Body of pancreas (tissue), 4 donors: ENCODE data around the gene PECR. TPM values are rescaled to one million over a fixed set of nuclear protein-coding genes. Genes with fewer than 3 reads are reported as not detected.
A peak's percentile ranks its signal among the peaks of the same experiment; 100 is the strongest.
"Not testable (repeated sequence)": the region's sequence is repeated elsewhere in the genome, so short reads cannot be mapped to it uniquely, and the experiment has no call there.

Experiments used
- ATAC-seq: fragments of 150-250 bp; one replicate; pipeline ENCODE4 v1.9.1; 2016
- DNase-seq, 4 donors: peaks; one replicate each; pipeline ENCODE4 v3.0.0-alpha.2; 2019
- H3K27ac ChIP-seq, 4 donors: fragments of 200-600 bp; sonication (generic); 1 replicate in 3 of 4; 2 replicates in 1 of 4; pipeline versions ENCODE4 v1.5.1 to v1.6.1; 2016 to 2019; ENCODE audit warnings: mild to moderate bottlenecking in 1 of 4, mixed read lengths in 1 of 4, moderate library complexity in 1 of 4
- H3K27me3 ChIP-seq, 2 donors: fragments of 200-600 bp; sonication (generic); one replicate each; pipeline ENCODE4 v1.6.0; 2016; ENCODE audit warnings: mild to moderate bottlenecking in 1 of 2
- H3K36me3 ChIP-seq, 2 donors: fragments of 200-600 bp; sonication (generic); replicated peaks in 1 of 2; 2 replicates each; pipeline ENCODE4 v1.5.1; 2016; ENCODE audit warnings: low read depth in 2 of 2; ENCODE audit not compliant: insufficient read depth in 1 of 2
- H3K4me1 ChIP-seq: fragments of 200-600 bp; sonication (generic); one replicate; pipeline ENCODE4 v1.6.0; 2016
- H3K4me3 ChIP-seq, 2 donors: fragments of 200-600 bp; sonication (generic); 1 replicate in 1 of 2; 2 replicates in 1 of 2; pipeline ENCODE4 v1.5.1; 2016 to 2019
- H3K9me3 ChIP-seq, 3 donors: fragments of 200-600 bp; sonication (generic); 1 replicate in 2 of 3; 2 replicates in 1 of 3; pipeline ENCODE4 v1.5.1; 2016
- CTCF ChIP-seq, 7 experiments: fragments of 450-650 bp in 4 of 7; fragments of 200-600 bp in 3 of 7; sonication (generic) in 3 of 7; IDR thresholded peaks; one replicate each; pipeline ENCODE4 v1.5.1; 2016 to 2019; ENCODE audit warnings: antibody characterized with exemption in 7 of 7
- POLR2A ChIP-seq, 3 donors: fragments of 450-650 bp; IDR thresholded peaks; one replicate each; pipeline ENCODE4 v1.6.1; 2016; ENCODE audit warnings: antibody characterized with exemption in 3 of 3, mild to moderate bottlenecking in 2 of 3
- WGBS, 2 donors: methylation state at CpG; one replicate each; pipeline ENCODE4 v1.1.5; 2017; 5-methylcytosine and 5-hydroxymethylcytosine counted together
- intact Hi-C: fragments of 100-400 bp; cut with DNase I; formaldehyde crosslinking; loops from one replicate; pipeline ENCODE4 v1.15.1; 2023
- total RNA-seq, 2 donors: library from RNA; depleted of rRNA; stranded (reverse); fragments of >200 nt; gene quantifications; one replicate each; pipeline ENCODE4 v1.1.0, GENCODE V29; 2016

PECR gene
- total RNA-seq, 2 donors from 2014 or later, result 5.9 to 6.5 TPM

GRCh38 chr2:216082117-216082711 lies 605 bp upstream of the PECR start:
- peaks cover 22% of the 10 kb centered on the region for H3K4me1 ChIP-seq
- no peaks in the 10 kb centered on the region for H3K9me3 ChIP-seq
- no peak for TF ChIP-seq POLR2A (IDR thresholded peaks at IDR 0.05)
- ATAC-seq (peak; percentile 38), DNase-seq (peak in 1 of 4 donors; percentile 16)
- peak overlapping the region in 3 of 4 donors; percentile 54 to 59 (median 57) for H3K27ac ChIP-seq
- intact Hi-C loops, result no loop called here
- H3K4me3 ChIP-seq, result peak overlapping the region in 1 of 2 donors; percentile 23
- H3K36me3 ChIP-seq, result no peaks in the 10 kb centered on the region
- H3K27me3 ChIP-seq, result no peaks in the 10 kb centered on the region
- 12 to 17% methylated on average over 21 to 22 of the region's 22 CpGs for WGBS, 2 donors

GRCh38 chr2:216081012-216081411 lies 597 bp downstream of the PECR start:
- intact Hi-C loops, result no loop called here
- DNase-seq (no peak), ATAC-seq (peak; percentile 5)
- TF ChIP-seq CTCF (IDR thresholded peaks at IDR 0.05) (no peak), POLR2A (IDR thresholded peaks at IDR 0.05) (no peak)
- Histone ChIP-seq H3K36me3 (no peaks in the 10 kb centered on the region), H3K27ac (peak overlapping the region in 3 of 4 donors; percentile 54 to 59 (median 57)), H3K9me3 (no peaks in the 10 kb centered on the region), H3K4me3 (no peak overlapping the region), H3K27me3 (no peaks in the 10 kb centered on the region), H3K4me1 (peaks cover 28% of the 10 kb centered on the region)
- WGBS, 2 donors, result 6 to 7% methylated on average over 1 of the region's 1 CpG

GRCh38 chr2:216080048-216080447 lies 1.6 kb downstream of the PECR start:
- H3K27ac ChIP-seq, H3K36me3 ChIP-seq, ATAC-seq, H3K9me3 ChIP-seq, intact Hi-C loops, DNase-seq, H3K27me3 ChIP-seq, H3K4me3 ChIP-seq: not testable (repeated sequence)
- H3K4me1 ChIP-seq, result peaks cover 34% of the 10 kb centered on the region
- WGBS, 2 donors, result 96% methylated on average over 10 of the region's 10 CpGs

- H3K27me3 ChIP-seq, result no peaks in the 10 kb centered on the region
- peaks cover 34% of the 10 kb centered on the region for H3K4me1 ChIP-seq
- 38 to 39% methylated on average over 1 of the region's 1 CpG for WGBS, 2 donors
- intact Hi-C loops, result no loop called here
- H3K4me3 ChIP-seq, result no peak overlapping the region
- TF ChIP-seq POLR2A (IDR thresholded peaks at IDR 0.05) (no peak), CTCF (IDR thresholded peaks at IDR 0.05) (no peak)
- no peak for ATAC-seq
- H3K27ac ChIP-seq, result no peak overlapping the region
- no peaks in the 10 kb centered on the region for H3K36me3 ChIP-seq
- DNase-seq, result no peak
- H3K9me3 ChIP-seq, result no peaks in the 10 kb centered on the region
Observed at GRCh38 chr2:216078776-216079175, 2.8 kb downstream of the PECR start.

- ATAC-seq (peak; percentile 38), DNase-seq (no peak)
- 54 to 61% methylated on average over 6 of the region's 6 CpGs for WGBS, 2 donors
- Histone ChIP-seq H3K4me3 (no peak overlapping the region), H3K4me1 (peaks cover 19% of the 10 kb centered on the region), H3K27me3 (no peaks in the 10 kb centered on the region), H3K9me3 (no peaks in the 10 kb centered on the region), H3K36me3 (no peaks in the 10 kb centered on the region), H3K27ac (peak overlapping the region in 2 of 4 donors; percentile 26 to 45)
- TF ChIP-seq CTCF (IDR thresholded peaks at IDR 0.05), result no peak
- no peak for TF ChIP-seq POLR2A (IDR thresholded peaks at IDR 0.05)
- intact Hi-C loops, result no loop called here
Observed at GRCh38 chr2:216075510-216076485, 5.8 kb downstream of the PECR start.
